WI38 (cell line): ENCODE measurements around the gene ARFGEF3.

Experiments used
- H3K4me3 ChIP-seq: 2 replicates; pipeline ENCODE4 v1.5.1; 2011; ENCODE audit warnings: low read depth, mild to moderate bottlenecking, control low read depth, low read length
- CTCF ChIP-seq: IDR thresholded peaks from 2 replicates; pipeline ENCODE4 v1.5.1; 2012; ENCODE audit warnings: low read depth, mild to moderate bottlenecking, control low read depth, low read length

Gene ARFGEF3

GRCh38 chr6:138323821-138324220 lies 162.1 kb downstream of the ARFGEF3 start:
- no peak for TF ChIP-seq CTCF
- no peak overlapping the region for H3K4me3 ChIP-seq

GRCh38 chr6:138328210-138328609 lies 166.5 kb downstream of the ARFGEF3 start:
- H3K4me3 ChIP-seq, result no peak overlapping the region
- no peak for TF ChIP-seq CTCF

- H3K4me3 ChIP-seq, result no peak overlapping the region
- TF ChIP-seq CTCF, result no peak
Observed at GRCh38 chr6:138330763-138331162, 169.0 kb downstream of the ARFGEF3 start.

GRCh38 chr6:138331444-138331843 lies 169.7 kb downstream of the ARFGEF3 start:
- TF ChIP-seq CTCF, result no peak
- no peak overlapping the region for H3K4me3 ChIP-seq

- TF ChIP-seq CTCF, result no peak
- no peak overlapping the region for H3K4me3 ChIP-seq
Observed at GRCh38 chr6:138331984-138332383, 170.2 kb downstream of the ARFGEF3 start.

- no peak for TF ChIP-seq CTCF
- H3K4me3 ChIP-seq, result no peak overlapping the region
Observed at GRCh38 chr6:138334000-138334399, 172.3 kb downstream of the ARFGEF3 start.

GRCh38 chr6:138334963-138335362 lies 173.2 kb downstream of the ARFGEF3 start:
- no peak overlapping the region for H3K4me3 ChIP-seq
- no peak for TF ChIP-seq CTCF
